ENCODE data around the gene VHLL.

VHLL gene

GRCh38 chr1:156320560-156320959, 21.5 kb upstream of the VHLL start:
- Histone ChIP-seq H3K4me2 (ENCODE audit: low read depth, low read length, poor library complexity, severe bottlenecking) (no peak overlapping the region), H3K9me2 (replicated peaks; ENCODE audit: insufficient read depth, low read length) (no peaks in the 10 kb centered on the region), H4K20me1 (ENCODE audit: low read depth, low read length) (no peaks in the 10 kb centered on the region), H2AFZ (ENCODE audit: low read depth, low read length, severe bottlenecking) (no peak overlapping the region), H3F3A (ENCODE audit: insufficient read depth) (peaks cover 4% of the 10 kb centered on the region; the same call in 1 of the 2 replicates), H3K4me3 (ENCODE audit: insufficient read depth, low read length, poor library complexity, severe bottlenecking) (no peak overlapping the region), H3K9ac (ENCODE audit: low read length) (no peak overlapping the region), H3K27me3 (ENCODE audit: low read length) (no peaks in the 10 kb centered on the region), H3K9me3 (ENCODE audit: insufficient read depth, low read length) (no peaks in the 10 kb centered on the region), H3K27ac (ENCODE audit: low read depth, low read length) (no peak overlapping the region), H3K79me2 (ENCODE audit: insufficient read depth, low read length) (0 out of 2 replicates have a peak, but pooled peaks cover 3% of the 10 kb centered on the region), H3K36me3 (ENCODE audit: low read length) (peaks cover 41% of the 10 kb centered on the region)
- no peak for TF ChIP-seq CTCF (IDR thresholded peaks at IDR 0.05; ENCODE audit: insufficient read depth, low read length, poor library complexity, severe bottlenecking)
- TF ChIP-seq EZH2phosphoT487 (conservative IDR thresholded peaks at IDR 0.05; ENCODE audit: low read length), result no peak

- H3K9ac ChIP-seq (ENCODE audit: low read length), result no peak overlapping the region
These were observed 20.6 kb upstream of the VHLL start for GRCh38 chr1:156319664-156320063.

GRCh38 chr1:156316909-156317308, 17.8 kb upstream of the VHLL start:
- Histone ChIP-seq H3K27ac (ENCODE audit: low read depth, low read length) (no peak overlapping the region), H3F3A (ENCODE audit: insufficient read depth) (no peaks in the 10 kb centered on the region; the same call in 1 of the 2 replicates), H3K27me3 (ENCODE audit: low read length) (no peaks in the 10 kb centered on the region), H3K9me2 (replicated peaks; ENCODE audit: insufficient read depth, low read length) (no peaks in the 10 kb centered on the region), H3K9me3 (ENCODE audit: insufficient read depth, low read length) (no peaks in the 10 kb centered on the region), H3K79me2 (ENCODE audit: insufficient read depth, low read length) (no peaks in the 10 kb centered on the region), H3K9ac (ENCODE audit: low read length) (no peak overlapping the region), H4K20me1 (ENCODE audit: low read depth, low read length) (no peaks in the 10 kb centered on the region), H2AFZ (ENCODE audit: low read depth, low read length, severe bottlenecking) (no peak overlapping the region), H3K4me2 (ENCODE audit: low read depth, low read length, poor library complexity, severe bottlenecking) (no peak overlapping the region), H3K36me3 (ENCODE audit: low read length) (peaks cover 42% of the 10 kb centered on the region), H3K4me3 (ENCODE audit: insufficient read depth, low read length, poor library complexity, severe bottlenecking) (no peak overlapping the region)
- TF ChIP-seq EZH2phosphoT487 (conservative IDR thresholded peaks at IDR 0.05; ENCODE audit: low read length) (no peak), CTCF (IDR thresholded peaks at IDR 0.05; ENCODE audit: insufficient read depth, low read length, poor library complexity, severe bottlenecking) (no peak)

More at GRCh38 chr1:156319664-156320063, 20.6 kb upstream of the VHLL start:
- Histone ChIP-seq H3F3A (ENCODE audit: insufficient read depth) (peaks cover 4% of the 10 kb centered on the region; the same call in 1 of the 2 replicates), H3K27ac (ENCODE audit: low read depth, low read length) (no peak overlapping the region), H3K4me3 (ENCODE audit: insufficient read depth, low read length, poor library complexity, severe bottlenecking) (no peak overlapping the region), H3K79me2 (ENCODE audit: insufficient read depth, low read length) (0 out of 2 replicates have a peak, but pooled peaks cover 3% of the 10 kb centered on the region), H3K36me3 (ENCODE audit: low read length) (peaks cover 39% of the 10 kb centered on the region), H3K27me3 (ENCODE audit: low read length) (no peaks in the 10 kb centered on the region), H3K9me3 (ENCODE audit: insufficient read depth, low read length) (no peaks in the 10 kb centered on the region), H2AFZ (ENCODE audit: low read depth, low read length, severe bottlenecking) (no peak overlapping the region), H3K4me2 (ENCODE audit: low read depth, low read length, poor library complexity, severe bottlenecking) (no peak overlapping the region), H3K9me2 (replicated peaks; ENCODE audit: insufficient read depth, low read length) (no peaks in the 10 kb centered on the region), H4K20me1 (ENCODE audit: low read depth, low read length) (no peaks in the 10 kb centered on the region)
- TF ChIP-seq EZH2phosphoT487 (conservative IDR thresholded peaks at IDR 0.05; ENCODE audit: low read length) (no peak), CTCF (IDR thresholded peaks at IDR 0.05; ENCODE audit: insufficient read depth, low read length, poor library complexity, severe bottlenecking) (peak; percentile 46)

Measured in SU-DHL-6 (cell line).